ENCODE results near the gene GK2. TPM values are rescaled to one million over a fixed set of nuclear protein-coding genes. Genes with fewer than 3 reads are reported as not detected.

Gene GK2
- total and polyA plus RNA-seq, 9 of the 15 experiments (the other 6 are each of a cell fraction or from before 2014, with no cell fraction given) = 0.07 TPM; not detected in 8

- Histone ChIP-seq H3K9ac (ENCODE audit: insufficient read depth in 1 of 2, low read depth in 2 of 2, low read length in 2 of 2) (no peak overlapping the region), H3K27me3 (ENCODE audit: control insufficient read depth in 2 of 2, insufficient read depth in 2 of 2, low read length in 2 of 2) (no peaks in the 10 kb centered on the region), H3K9me3 (replicated peaks; ENCODE audit: control insufficient read depth, insufficient read depth, low read depth, low read length) (no peaks in the 10 kb centered on the region), H3K36me3 (ENCODE audit: control insufficient read depth, insufficient read depth, low read length) (no peaks in the 10 kb centered on the region), H3K4me2 (ENCODE audit: insufficient read depth, low read length) (no peak overlapping the region), H3K4me3 (no peak overlapping the region), H4K20me1 (replicated peaks; ENCODE audit: control insufficient read depth, insufficient read depth, low read length) (no peaks in the 10 kb centered on the region), H3K4me1 (replicated peaks in 1 of 2; ENCODE audit: control insufficient read depth in 2 of 2, insufficient read depth in 2 of 2, low read length in 2 of 2) (no peaks in the 10 kb centered on the region), H3K9me1 (ENCODE audit: control insufficient read depth, insufficient read depth, low read length) (no peaks in the 10 kb centered on the region), H2AFZ (ENCODE audit: low read depth, low read length) (peak overlapping the region; percentile 28; the same call in 1 of the 2 replicates), H3K79me2 (ENCODE audit: control insufficient read depth, insufficient read depth, low read length) (no peaks in the 10 kb centered on the region), H3K27ac (ENCODE audit: extremely low read depth, low read depth, low read length) (no peak overlapping the region)
- WGBS (ENCODE audit: insufficient coverage, low coverage, missing lambda C conversion rate) = 16% methylated on average over 4 of the region's 4 CpGs
- no TSS peak for BruUV-seq (replicated peaks)
- intact Hi-C loops (cut with micrococcal nuclease) = no loop called here
- CTCF ChIA-PET (ENCODE audit: low intra/inter-chr PET ratio) = no interaction called here
- FAIRE-seq (no peak), ATAC-seq (no peak), DNase-seq (ENCODE audit: extremely low read depth in 1 of 4, low spot score in 3 of 4) (no peak)
- TF ChIP-seq ZBTB43 (CRISPR knock-in tag; IDR thresholded peaks at IDR 0.05) = no peak
- no peak for TF ChIP-seq ELF1 (tag; IDR thresholded peaks at IDR 0.05)
- TF ChIP-seq DNMT1 (IDR thresholded peaks at IDR 0.05) = no peak
- no peak for TF ChIP-seq ZNF232 (CRISPR knock-in tag; IDR thresholded peaks at IDR 0.05)
- TF ChIP-seq SNIP1 (IDR thresholded peaks at IDR 0.05; ENCODE audit: low read depth) = no peak
- no peak for TF ChIP-seq RB1 (IDR thresholded peaks at IDR 0.05; ENCODE audit: low read depth)
- no peak for TF ChIP-seq ZNF444 (CRISPR knock-in tag; IDR thresholded peaks at IDR 0.05)
- TF ChIP-seq SREBF1 (IDR thresholded peaks at IDR 0.05; ENCODE audit: borderline replicate concordance, low read depth, low read length) = no peak
- no peak for TF ChIP-seq RBM17 (IDR thresholded peaks at IDR 0.05; ENCODE audit: borderline replicate concordance, low read depth, low read length)
- no peak for TF ChIP-seq ZNF436 (CRISPR knock-in tag; IDR thresholded peaks at IDR 0.05)
- no peak for TF ChIP-seq ELF4 (CRISPR knock-in tag; IDR thresholded peaks at IDR 0.05)
- TF ChIP-seq LCOR (CRISPR knock-in tag; IDR thresholded peaks at IDR 0.05) = no peak
- in situ Hi-C loops (cut with MboI) = no loop called here
- POLR2A ChIA-PET = interaction anchor here (1.4 kb wide), 1 partner anchor 18 kb away, joined by 4 read pairs; no protein-coding TSS in a partner anchor
These were observed 22.4 kb downstream of the GK2 start for GRCh38 chr4:79385641-79386040.
